NCI-H524 (cell line): ENCODE measurements around the gene TMC8.
"Not testable (repeated sequence)": the region's sequence is repeated elsewhere in the genome, so short reads cannot be mapped to it uniquely, and the experiment has no call there.

Experiments used
- DNase-seq, 2 experiments: peaks; one replicate each; lab custom pipeline; 2025; lab: John Stamatoyannopoulos, UW

TMC8 gene

GRCh38 chr17:78159575-78160158 lies 29.1 kb downstream of the TMC8 start:
- no peak for DNase-seq

- DNase-seq = no peak
Observed at GRCh38 chr17:78163881-78164747, 33.5 kb downstream of the TMC8 start.

GRCh38 chr17:78164748-78165607 lies 34.4 kb downstream of the TMC8 start:
- DNase-seq = no peak

- DNase-seq = no peak
Observed at GRCh38 chr17:78166416-78166815, 35.8 kb downstream of the TMC8 start.

- DNase-seq = peak; percentile 87 to 93
Observed at GRCh38 chr17:78168242-78168902, 37.8 kb downstream of the TMC8 start, which contains the start of gene SYNGR2. Gene SYNGR2, plus strand, starts transcription at chr17:78168581. Its CDS starts 36 bp downstream, at chr17:78168617.

- peak; percentile 56 to 66 for DNase-seq
Observed at GRCh38 chr17:78168903-78169793, 38.6 kb downstream of the TMC8 start.

- no peak for DNase-seq
Observed at GRCh38 chr17:78170692-78171590, 40.4 kb downstream of the TMC8 start.

GRCh38 chr17:78171591-78172248 lies 41.1 kb downstream of the TMC8 start:
- not testable (repeated sequence) for DNase-seq

GRCh38 chr17:78172249-78173051 lies 41.9 kb downstream of the TMC8 start:
- no peak for DNase-seq

- no peak for DNase-seq
Observed at GRCh38 chr17:78173097-78173715, 42.6 kb downstream of the TMC8 start.

- no peak for DNase-seq
Observed at GRCh38 chr17:78174346-78174869, 43.8 kb downstream of the TMC8 start.

- peak; percentile 97 to 99 for DNase-seq
Observed at GRCh38 chr17:78174870-78175642, 44.5 kb downstream of the TMC8 start.

GRCh38 chr17:78175643-78175981 lies 45.0 kb downstream of the TMC8 start:
- DNase-seq = no peak

GRCh38 chr17:78176548-78177025 lies 46.0 kb downstream of the TMC8 start:
- DNase-seq = peak; percentile 60 to 83

- DNase-seq = no peak
Observed at GRCh38 chr17:78179372-78179771, 48.8 kb downstream of the TMC8 start.

GRCh38 chr17:78180083-78180482 lies 49.5 kb downstream of the TMC8 start:
- no peak for DNase-seq

- no peak for DNase-seq
Observed at GRCh38 chr17:78180508-78180907, 49.9 kb downstream of the TMC8 start.
